Gastroesophageal sphincter (tissue), 3 donors: ENCODE results near the gene TBC1D13.

ENCODE experiments used
- EP300 ChIP-seq: sonication (generic); formaldehyde crosslinking; IDR thresholded peaks from one replicate; pipeline ENCODE4 v1.6.1; 2017; ENCODE audit warnings: antibody characterized with exemption, mild to moderate bottlenecking
- POLR2A ChIP-seq, 2 donors: fragments of 450-650 bp; IDR thresholded peaks; one replicate each; pipeline ENCODE4 v1.6.1; 2017; ENCODE audit warnings: antibody characterized with exemption in 2 of 2, mild to moderate bottlenecking in 2 of 2, moderate library complexity in 1 of 2
- TF ChIP-seq, protein P1 (sequence below), 4 experiments: fragments of 200-600 bp in 2 of 4; fragments of 450-650 bp in 2 of 4; sonication (generic) in 1 of 4; IDR thresholded peaks; one replicate each; pipeline ENCODE4 v1.5.1; 2017 to 2019; ENCODE audit warnings: antibody characterized with exemption in 4 of 4, mild to moderate bottlenecking in 2 of 4, moderate library complexity in 2 of 4

- TF ChIP-seq, protein P1, sequence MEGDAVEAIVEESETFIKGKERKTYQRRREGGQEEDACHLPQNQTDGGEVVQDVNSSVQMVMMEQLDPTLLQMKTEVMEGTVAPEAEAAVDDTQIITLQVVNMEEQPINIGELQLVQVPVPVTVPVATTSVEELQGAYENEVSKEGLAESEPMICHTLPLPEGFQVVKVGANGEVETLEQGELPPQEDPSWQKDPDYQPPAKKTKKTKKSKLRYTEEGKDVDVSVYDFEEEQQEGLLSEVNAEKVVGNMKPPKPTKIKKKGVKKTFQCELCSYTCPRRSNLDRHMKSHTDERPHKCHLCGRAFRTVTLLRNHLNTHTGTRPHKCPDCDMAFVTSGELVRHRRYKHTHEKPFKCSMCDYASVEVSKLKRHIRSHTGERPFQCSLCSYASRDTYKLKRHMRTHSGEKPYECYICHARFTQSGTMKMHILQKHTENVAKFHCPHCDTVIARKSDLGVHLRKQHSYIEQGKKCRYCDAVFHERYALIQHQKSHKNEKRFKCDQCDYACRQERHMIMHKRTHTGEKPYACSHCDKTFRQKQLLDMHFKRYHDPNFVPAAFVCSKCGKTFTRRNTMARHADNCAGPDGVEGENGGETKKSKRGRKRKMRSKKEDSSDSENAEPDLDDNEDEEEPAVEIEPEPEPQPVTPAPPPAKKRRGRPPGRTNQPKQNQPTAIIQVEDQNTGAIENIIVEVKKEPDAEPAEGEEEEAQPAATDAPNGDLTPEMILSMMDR (IDR thresholded peaks at IDR 0.05), result peak in 1 of 4 experiments; percentile 26
- TF ChIP-seq POLR2A (IDR thresholded peaks at IDR 0.05) (peak; percentile 74 to 78), EP300 (no peak)
Measured at GRCh38 chr9:128786681-128787601, at the start of gene TBC1D13.
